ENCODE data around the gene IRF2BP1.
A peak's percentile ranks its signal among the peaks of the same experiment; 100 is the strongest.
"Not testable (repeated sequence)": the region's sequence is repeated elsewhere in the genome, so short reads cannot be mapped to it uniquely, and the experiment has no call there.

Gene IRF2BP1

DNA sequence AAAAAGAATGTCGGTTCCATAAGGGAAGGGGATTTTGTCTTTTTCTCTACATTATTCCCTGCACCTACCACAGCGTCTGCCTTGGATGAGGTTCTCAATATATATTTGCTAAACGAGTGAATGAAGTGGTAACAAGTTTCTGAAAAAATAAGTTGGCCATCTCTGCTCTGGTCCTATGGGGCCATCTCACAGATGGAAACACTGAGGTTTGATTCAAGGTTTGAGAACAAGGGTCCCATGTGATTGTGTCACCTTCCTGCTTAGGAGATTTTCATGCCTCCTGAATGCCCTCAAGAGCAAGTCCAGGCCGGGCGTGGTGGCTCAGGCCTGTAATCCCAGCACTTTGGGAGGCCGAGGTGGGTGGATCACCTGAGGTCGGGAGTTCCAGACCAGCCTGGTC, 13.3 kb upstream of the IRF2BP1 start:
- peaks cover 42 to 69% (median 61%) of the 10 kb centered on the region in 11 experiments for H3K36me3 ChIP-seq
- H3K9ac ChIP-seq, result no peak overlapping the region
- no peak overlapping the region for H3K4me2 ChIP-seq

DNA sequence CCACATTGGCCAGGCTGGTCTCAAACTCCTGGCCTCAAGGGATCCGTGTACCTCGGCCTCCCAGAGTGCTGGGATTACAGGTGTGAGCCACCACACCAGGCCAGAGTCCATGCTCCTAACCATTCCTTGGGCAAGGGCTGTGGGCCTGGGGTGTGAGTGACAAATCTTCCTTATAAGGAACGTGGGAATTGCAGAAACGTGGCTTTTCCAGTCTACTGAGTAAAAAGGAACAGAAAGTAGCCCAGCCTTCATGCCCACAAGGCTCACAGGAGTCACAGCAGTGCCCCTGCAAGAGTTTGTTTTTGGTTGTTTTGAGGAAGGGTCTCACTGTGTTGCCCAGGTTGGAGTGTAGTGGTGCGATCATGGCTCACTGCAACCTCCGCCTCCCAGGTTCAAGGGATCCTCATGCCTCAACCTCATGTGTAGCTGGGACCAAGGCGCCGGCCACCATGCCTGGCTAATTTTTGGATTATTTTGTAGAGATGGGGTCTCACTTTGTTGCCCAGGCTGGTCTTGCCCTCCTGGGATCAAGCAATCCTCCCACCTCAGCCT, 11.4 kb upstream of the IRF2BP1 start:
- Histone ChIP-seq H4K20me1 (peaks cover 16 to 90% (median 68%) of the 10 kb centered on the region in 11 experiments; a peak in 20 of 22 replicates), H3K4me3 (no peak overlapping the region), H3K4me2 (peak overlapping the region in 7 of 11 experiments; percentile 25 to 81 (median 64); a peak in 12 of 22 replicates), H3K9me3 (replicated peaks in 1 of 11) (no peaks in the 10 kb centered on the region), H3K4me1 (peaks cover 13 to 61% (median 37%) of the 10 kb centered on the region in 10 experiments), H3K27ac (peak overlapping the region in 2 of 11 experiments; percentile 32 to 40; a peak in 3 of 22 replicates), H3K9ac (peak overlapping the region in 2 of 11 experiments; percentile 22 to 31; a peak in 2 of 22 replicates), H3K36me3 (peaks cover 43 to 79% (median 67%) of the 10 kb centered on the region in 11 experiments), H3K27me3 (no peaks in the 10 kb centered on the region)
- no peak for TF ChIP-seq Cebpa-rat (IDR thresholded peaks at IDR 0.05)

More for the DNA sequence above, 13.3 kb upstream of the IRF2BP1 start:
- Histone ChIP-seq H3K9me3 (replicated peaks in 1 of 11) (no peaks in the 10 kb centered on the region), H3K27me3 (no peaks in the 10 kb centered on the region), H4K20me1 (peaks cover 16 to 73% (median 61%) of the 10 kb centered on the region in 11 experiments; a peak in 20 of 22 replicates), H3K27ac (no peak overlapping the region), H3K4me1 (peaks cover 20 to 59% (median 37%) of the 10 kb centered on the region in 10 experiments), H3K4me3 (no peak overlapping the region)
- no peak for TF ChIP-seq Cebpa-rat (IDR thresholded peaks at IDR 0.05)

DNA sequence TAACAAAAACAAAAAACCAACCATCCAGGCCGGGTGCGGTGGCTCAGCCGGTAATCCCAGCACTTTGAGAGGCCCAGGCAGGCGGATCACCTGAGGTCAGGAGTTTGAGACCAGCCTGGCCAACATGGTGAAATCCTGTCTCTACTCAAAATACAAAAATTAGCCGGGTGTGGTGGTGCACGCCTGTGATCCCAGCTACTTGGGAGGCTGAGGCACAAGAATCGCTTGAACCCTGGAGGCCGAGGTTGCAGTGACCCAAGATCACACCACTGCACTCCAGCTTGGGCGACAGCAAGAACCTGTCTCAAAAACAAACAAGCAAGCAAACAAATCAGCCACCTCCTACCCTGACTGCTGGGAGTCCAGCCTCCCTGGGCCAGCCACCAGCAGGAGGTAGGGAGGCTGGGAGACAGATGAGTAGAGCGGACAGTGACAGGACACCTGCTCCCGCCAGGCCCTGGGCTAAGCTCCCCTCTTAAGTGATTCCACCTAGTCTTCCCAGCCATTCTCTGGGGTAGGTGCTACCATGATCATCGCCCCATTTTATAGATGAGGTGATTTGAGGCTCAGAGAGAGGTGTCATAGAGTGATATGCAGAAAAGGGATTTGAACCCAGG, 10.2 kb upstream of the IRF2BP1 start:
- H3K4me3 ChIP-seq; H3K27me3 ChIP-seq; H3K9me3 ChIP-seq (replicated peaks in 1 of 11); H3K4me2 ChIP-seq; H3K27ac ChIP-seq: not testable (repeated sequence)
- Histone ChIP-seq H3K36me3 (peaks cover 43 to 89% (median 75%) of the 10 kb centered on the region in 11 experiments), H3K4me1 (peaks cover 8 to 56% (median 32%) of the 10 kb centered on the region in 10 experiments), H4K20me1 (peaks cover 13 to 95% (median 69%) of the 10 kb centered on the region in 11 experiments; a peak in 20 of 22 replicates), H3K9ac (peak overlapping the region in 1 of 11 experiments; percentile 13; a peak in 2 of 22 replicates)

DNA sequence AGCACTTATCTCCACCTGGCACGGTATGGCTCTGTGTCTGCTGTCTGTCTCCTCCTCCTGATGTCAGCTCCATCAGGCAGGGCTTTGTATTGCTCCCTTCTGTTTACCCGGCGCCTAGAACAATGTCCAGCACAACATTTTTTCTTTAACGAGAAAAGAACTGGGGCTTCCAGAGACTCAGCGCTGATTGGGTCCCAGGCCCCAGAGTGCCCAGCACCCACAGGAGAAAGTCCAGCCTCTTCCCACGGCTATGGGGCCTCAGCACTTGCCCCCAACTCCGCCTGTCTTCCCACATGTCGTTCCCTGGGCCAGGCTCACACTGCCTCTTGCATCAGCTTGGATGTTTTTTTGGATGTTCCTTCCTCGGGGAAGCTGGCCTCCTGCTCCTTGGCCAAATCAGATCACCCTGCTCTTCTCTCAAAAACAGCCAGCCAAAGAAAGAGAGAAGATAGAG, 9.6 kb upstream of the IRF2BP1 start:
- Histone ChIP-seq H3K9ac (0 out of 22 replicates have a peak overlapping the region, but pooled peaks of 2 of the 11 experiments have one; percentile 13), H3K27me3 (no peaks in the 10 kb centered on the region), H3K36me3 (peaks cover 43 to 84% (median 72%) of the 10 kb centered on the region in 11 experiments), H3K9me3 (replicated peaks in 1 of 11) (no peaks in the 10 kb centered on the region), H4K20me1 (peaks cover 8 to 90% (median 63%) of the 10 kb centered on the region in 11 experiments; a peak in 19 of 22 replicates), H3K27ac (no peak overlapping the region), H3K4me2 (no peak overlapping the region), H3K4me1 (peaks cover 3 to 51% (median 27%) of the 10 kb centered on the region in 10 experiments), H3K4me3 (no peak overlapping the region)
- TF ChIP-seq Cebpa-rat (IDR thresholded peaks at IDR 0.05), result no peak

DNA sequence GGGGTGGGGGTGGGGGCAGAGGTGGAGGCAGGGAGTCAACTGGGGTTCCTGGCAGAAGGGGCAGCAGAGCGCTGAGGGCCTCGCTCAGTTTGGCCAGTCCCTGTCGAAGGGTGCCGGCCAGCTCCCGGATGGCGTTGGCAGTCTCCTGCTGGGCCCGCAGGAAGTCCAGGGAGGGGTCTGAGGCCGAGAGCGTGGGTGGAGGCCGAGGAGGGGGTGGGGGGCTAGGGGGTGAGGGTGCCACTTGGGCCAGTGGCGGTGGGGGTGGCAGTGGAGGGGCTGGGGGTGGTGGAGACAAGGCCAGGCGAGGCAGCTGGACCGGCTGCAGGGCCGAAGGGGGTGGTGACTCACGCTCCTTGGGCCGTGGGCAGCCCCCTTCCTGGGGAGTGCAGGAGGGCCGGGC, 4.9 kb upstream of the IRF2BP1 start:
- H3K27me3 ChIP-seq, result no peaks in the 10 kb centered on the region
- peaks cover 0 to 43% (median 22%) of the 10 kb centered on the region in 11 experiments; a peak in 14 of 22 replicates for H4K20me1 ChIP-seq
- H3K36me3 ChIP-seq, result peaks cover 15 to 59% (median 39%) of the 10 kb centered on the region in 11 experiments
- no peak overlapping the region for H3K9ac ChIP-seq
- H3K4me3 ChIP-seq, result no peak overlapping the region
- H3K4me2 ChIP-seq, result no peak overlapping the region
- no peak overlapping the region for H3K27ac ChIP-seq
- H3K9me3 ChIP-seq (replicated peaks in 1 of 11), result no peaks in the 10 kb centered on the region
- H3K4me1 ChIP-seq, result peaks cover 5 to 27% (median 14%) of the 10 kb centered on the region in 10 experiments; a peak in 19 of 20 replicates
- TF ChIP-seq Cebpa-rat (IDR thresholded peaks at IDR 0.05), result no peak

DNA sequence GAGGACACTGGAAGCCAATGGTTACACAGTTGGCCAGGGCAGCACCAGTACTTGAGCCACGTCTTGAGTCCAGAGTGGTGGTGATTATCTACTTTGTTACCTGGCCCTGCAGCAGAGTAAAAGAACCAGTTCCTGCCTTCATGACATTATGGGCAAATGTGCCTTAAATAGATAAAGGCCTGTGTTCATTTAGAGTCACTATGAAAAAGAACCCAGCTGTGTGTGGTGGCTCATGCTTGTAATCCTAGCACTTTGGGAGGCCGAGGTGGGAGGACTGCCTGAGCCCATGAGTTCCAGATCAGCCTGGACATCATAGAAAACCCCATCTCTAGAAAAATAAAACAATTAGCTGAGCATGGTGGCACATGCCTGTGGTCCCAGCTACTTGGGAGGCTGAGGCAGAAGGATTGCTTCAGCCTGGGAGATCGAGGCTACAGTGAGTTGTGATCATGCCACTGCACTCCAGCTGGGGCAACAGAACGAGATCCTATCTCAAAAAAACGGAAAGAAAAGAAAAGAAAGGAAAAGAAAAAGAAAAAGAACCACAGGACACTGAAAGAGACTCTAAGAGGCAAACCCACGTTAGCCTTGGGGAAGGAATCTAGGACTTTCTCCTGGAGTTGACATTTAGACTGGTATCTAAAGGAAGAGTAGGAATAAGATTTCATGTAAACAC, 3.4 kb upstream of the IRF2BP1 start:
- peaks cover 12 to 41% (median 20%) of the 10 kb centered on the region in 11 experiments; a peak in 20 of 22 replicates for H4K20me1 ChIP-seq
- peaks cover 2 to 49% (median 27%) of the 10 kb centered on the region in 11 experiments; a peak in 20 of 22 replicates for H3K36me3 ChIP-seq
- no peaks in the 10 kb centered on the region for H3K9me3 ChIP-seq (replicated peaks in 1 of 11)
- peaks cover 17 to 37% (median 25%) of the 10 kb centered on the region in 10 experiments for H3K4me1 ChIP-seq
- H3K4me3 ChIP-seq, result no peak overlapping the region
- TF ChIP-seq Cebpa-rat (IDR thresholded peaks at IDR 0.05), result no peak
- no peak overlapping the region for H3K27ac ChIP-seq
- H3K9ac ChIP-seq, result no peak overlapping the region
- H3K27me3 ChIP-seq, result no peaks in the 10 kb centered on the region
- H3K4me2 ChIP-seq, result no peak overlapping the region

DNA sequence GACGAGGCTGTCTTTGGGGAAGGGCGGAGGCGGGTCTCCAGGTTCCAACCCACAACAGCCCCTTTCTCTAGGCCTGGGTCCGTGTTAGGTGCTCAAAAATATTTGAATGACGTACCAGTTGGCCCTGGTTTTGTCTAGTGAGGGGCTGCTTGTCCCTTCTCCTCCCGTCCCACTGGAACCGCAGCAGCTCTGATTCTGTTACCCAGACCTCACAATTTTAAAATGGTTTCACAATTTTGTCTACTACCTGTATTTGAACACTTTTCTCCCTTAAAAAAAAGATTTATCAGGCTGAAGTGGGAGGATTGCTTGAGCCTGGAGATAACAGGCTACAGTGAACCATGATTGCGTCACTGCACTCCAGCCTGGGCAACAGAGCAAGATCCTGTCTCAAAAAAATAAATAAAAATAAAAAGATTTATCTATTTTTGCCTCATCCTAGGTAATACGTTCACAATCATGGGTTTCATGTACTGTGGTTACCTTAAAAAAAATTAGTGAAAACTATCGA, 1.3 kb upstream of the IRF2BP1 start:
- peaks cover 35 to 42% (median 39%) of the 10 kb centered on the region in 10 experiments for H3K4me1 ChIP-seq

DNA sequence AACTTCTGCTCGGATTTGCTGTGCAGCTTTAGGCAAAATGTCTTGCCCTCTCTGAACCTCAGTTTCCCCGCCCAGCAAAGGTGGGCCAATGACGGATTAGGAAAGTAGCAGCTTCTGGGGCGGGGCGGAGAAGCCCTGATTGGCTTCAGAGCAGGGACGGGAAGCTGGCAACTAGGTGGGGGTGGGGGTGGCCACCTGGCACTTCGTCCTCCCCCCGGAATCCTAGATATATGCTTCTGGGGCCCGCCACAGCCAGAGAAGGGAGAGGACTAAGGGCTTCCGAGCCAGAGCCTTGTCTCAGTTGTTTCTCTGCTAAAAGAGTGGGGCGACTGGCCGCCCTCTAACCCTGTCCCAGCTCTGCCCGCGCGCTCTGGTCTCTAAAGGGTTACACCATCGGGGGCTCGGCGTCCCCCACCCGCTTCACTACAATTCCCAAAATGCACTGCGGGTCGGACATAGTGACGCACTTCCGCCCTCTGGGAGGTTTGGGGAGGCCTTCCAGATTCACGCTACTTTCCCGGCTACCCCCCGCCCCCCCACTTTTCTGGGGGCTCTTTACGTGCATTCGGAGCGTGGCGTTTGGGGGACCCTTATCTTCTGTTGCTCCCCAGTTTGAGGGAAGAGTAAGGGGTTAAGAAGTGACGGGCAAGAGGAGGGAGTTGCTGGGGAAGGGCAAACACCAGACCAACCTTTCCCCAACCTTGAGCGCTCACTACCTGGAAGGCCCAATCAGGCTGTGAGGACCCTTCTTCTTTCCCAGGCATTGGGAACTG, 672 bp upstream of the IRF2BP1 start:
- Histone ChIP-seq H3K9ac (peak overlapping the region; percentile 81 to 95 (median 88)), H3K36me3 (peaks cover 0 to 38% (median 23%) of the 10 kb centered on the region in 11 experiments; a peak in 17 of 22 replicates), H3K27me3 (no peaks in the 10 kb centered on the region), H3K27ac (peak overlapping the region; percentile 75 to 92 (median 89)), H3K9me3 (replicated peaks in 1 of 11) (no peaks in the 10 kb centered on the region), H4K20me1 (peaks cover 26 to 43% (median 36%) of the 10 kb centered on the region in 11 experiments; a peak in 20 of 22 replicates), H3K4me1 (peaks cover 35 to 48% (median 45%) of the 10 kb centered on the region in 10 experiments), H3K4me2 (peak overlapping the region; percentile 90 to 100 (median 98)), H3K4me3 (peak overlapping the region; percentile 69 to 87 (median 78))
- no peak for TF ChIP-seq Cebpa-rat (IDR thresholded peaks at IDR 0.05)

More for the DNA sequence above, 1.3 kb upstream of the IRF2BP1 start:
- H3K9me3 ChIP-seq (replicated peaks in 1 of 11), result no peaks in the 10 kb centered on the region
- peak in 7 of 11 experiments; percentile 17 to 68 (median 38); a peak in 6 of 22 replicates for TF ChIP-seq Cebpa-rat (IDR thresholded peaks at IDR 0.05)
- peak overlapping the region; percentile 69 to 87 (median 78) for H3K4me3 ChIP-seq
- H3K27ac ChIP-seq, result peak overlapping the region; percentile 75 to 92 (median 89)
- H3K27me3 ChIP-seq, result no peaks in the 10 kb centered on the region
- H3K4me2 ChIP-seq, result peak overlapping the region; percentile 90 to 100 (median 98)
- peaks cover 26 to 43% (median 33%) of the 10 kb centered on the region in 11 experiments; a peak in 20 of 22 replicates for H4K20me1 ChIP-seq
- peaks cover 0 to 45% (median 26%) of the 10 kb centered on the region in 11 experiments; a peak in 17 of 22 replicates for H3K36me3 ChIP-seq
- H3K9ac ChIP-seq, result peak overlapping the region; percentile 81 to 95 (median 88)
